Pulmonary artery endothelial cell (primary cell): ENCODE results near the gene KRTAP10-12. TPM values are rescaled to one million over a fixed set of nuclear protein-coding genes. Genes with fewer than 3 reads are reported as not detected.

Experiments
- DNase-seq: peaks from one replicate; pipeline ENCODE4 v3.0.0-alpha.2; 2011; ENCODE audit warnings: low read depth, low spot score
- total RNA-seq: library from RNA; depleted of rRNA; stranded (reverse); fragments of >200 nt; gene quantifications from 2 replicates; pipeline ENCODE4 v1.2.3, GENCODE V29; 2014

The KRTAP10-12 gene
- total RNA-seq, 1 donor from 2014 or later, result not detected

- no peak for DNase-seq
Measured at GRCh38 chr21:44697811-44698734, 1.1 kb downstream of the KRTAP10-12 start.

- no peak for DNase-seq
Measured at GRCh38 chr21:44699502-44700001, 2.6 kb downstream of the KRTAP10-12 start.

GRCh38 chr21:44700101-44701022, 3.4 kb downstream of the KRTAP10-12 start:
- no peak for DNase-seq

GRCh38 chr21:44701023-44701400, 4.0 kb downstream of the KRTAP10-12 start:
- no peak for DNase-seq

- DNase-seq, result no peak
Measured at GRCh38 chr21:44701541-44701940, 4.6 kb downstream of the KRTAP10-12 start.

- no peak for DNase-seq
Measured at GRCh38 chr21:44702111-44702972, 5.4 kb downstream of the KRTAP10-12 start.

- no peak for DNase-seq
Measured at GRCh38 chr21:44702973-44703730, 6.2 kb downstream of the KRTAP10-12 start.

- no peak for DNase-seq
Measured at GRCh38 chr21:44703731-44704635, 7.0 kb downstream of the KRTAP10-12 start.

- no peak for DNase-seq
Measured at GRCh38 chr21:44704636-44705001, 7.6 kb downstream of the KRTAP10-12 start.

- DNase-seq, result no peak
Measured at GRCh38 chr21:44706026-44706705, 9.2 kb downstream of the KRTAP10-12 start.

GRCh38 chr21:44706706-44707581, 10.0 kb downstream of the KRTAP10-12 start:
- DNase-seq, result no peak

GRCh38 chr21:44708213-44708865, 11.4 kb downstream of the KRTAP10-12 start:
- no peak for DNase-seq

- no peak for DNase-seq
Measured at GRCh38 chr21:44708866-44709425, 12.0 kb downstream of the KRTAP10-12 start.

- no peak for DNase-seq
Measured at GRCh38 chr21:44709426-44710293, 12.7 kb downstream of the KRTAP10-12 start.

- no peak for DNase-seq
Measured at GRCh38 chr21:44710294-44710665, 13.3 kb downstream of the KRTAP10-12 start.
